Smooth muscle cell (in vitro differentiated cells): Measurements from ENCODE around the gene GLS2. TPM values are rescaled to one million over a fixed set of nuclear protein-coding genes. Genes with fewer than 3 reads are reported as not detected.
"Not testable (repeated sequence)": the region's sequence is repeated elsewhere in the genome, so short reads cannot be mapped to it uniquely, and the experiment has no call there.

ENCODE experiments used
- DNase-seq: peaks from one replicate; lab custom pipeline; 2025; ENCODE audit not compliant: unreplicated experiment; lab: John Stamatoyannopoulos, UW
- H2AFZ ChIP-seq: fragments of 200-600 bp; sonication (generic); 2 replicates; pipeline ENCODE4 v1.6.0; 2016; ENCODE audit warnings: antibody characterized with exemption, low read depth, mild to moderate bottlenecking
- H3F3A ChIP-seq: fragments of 200-600 bp; sonication (generic); 2 replicates; pipeline ENCODE4 v1.6.0; 2017; ENCODE audit warnings: antibody characterized with exemption, low read depth
- H3K27ac ChIP-seq: fragments of 200-600 bp; sonication (generic); 2 replicates; pipeline ENCODE4 v1.5.1; 2016; ENCODE audit warnings: low read depth, mild to moderate bottlenecking
- H3K27me3 ChIP-seq: fragments of 200-600 bp; sonication (generic); 2 replicates; pipeline ENCODE4 v1.6.1; 2016; ENCODE audit warnings: low read depth, mild to moderate bottlenecking
- H3K36me3 ChIP-seq: fragments of 200-600 bp; sonication (generic); 2 replicates; pipeline ENCODE4 v1.5.1; 2016; ENCODE audit warnings: low read depth
- H3K4me1 ChIP-seq: fragments of 200-600 bp; sonication (generic); 2 replicates; pipeline ENCODE4 v1.5.1; 2016; ENCODE audit warnings: low read depth
- H3K4me2 ChIP-seq: fragments of 200-600 bp; sonication (generic); 2 replicates; pipeline ENCODE4 v1.6.0; 2016; ENCODE audit warnings: mild to moderate bottlenecking
- H3K4me3 ChIP-seq: fragments of 200-600 bp; sonication (generic); 2 replicates; pipeline ENCODE4 v1.5.1; 2016; ENCODE audit warnings: mild to moderate bottlenecking
- H3K79me2 ChIP-seq: fragments of 200-600 bp; sonication (generic); 2 replicates; pipeline ENCODE4 v1.6.0; 2016; ENCODE audit warnings: low read depth, mild to moderate bottlenecking
- H3K9ac ChIP-seq: fragments of 200-600 bp; sonication (generic); 2 replicates; pipeline ENCODE4 v1.6.0; 2016; ENCODE audit warnings: low read depth
- H3K9me3 ChIP-seq: fragments of 200-600 bp; sonication (generic); replicated peaks from 2 replicates; pipeline ENCODE4 v1.5.1; 2016; ENCODE audit warnings: low read depth
- H4K20me1 ChIP-seq: fragments of 200-600 bp; sonication (generic); 2 replicates; pipeline ENCODE4 v1.6.0; 2016; ENCODE audit warnings: low read depth
- WGBS: methylation state at CpG from one replicate; pipeline ENCODE4 v1.1.7; 2016; ENCODE audit warnings: low lambda C conversion rate; 5-methylcytosine and 5-hydroxymethylcytosine counted together
- polyA plus RNA-seq: library from polyadenylated mRNA; unstranded; fragments of >200 nt; fragmentation: Nextera tagmentation; extraction: Ambion mirVana; gene quantifications from 2 replicates; pipeline ENCODE4 v1.2.1, GENCODE V29; 2016
- total RNA-seq: library from RNA; depleted of rRNA; stranded (reverse); fragments of >200 nt; gene quantifications from 2 replicates; pipeline ENCODE4 v1.2.3, GENCODE V29; 2014
- TF ChIP-seq, protein P1 (sequence below): fragments of 200-600 bp; sonication (generic); IDR thresholded peaks from 2 replicates; pipeline ENCODE4 v1.5.1; 2017; ENCODE audit warnings: borderline replicate concordance, mild to moderate bottlenecking, antibody characterized with exemption; ENCODE audit not compliant: insufficient read depth, poor library complexity, severe bottlenecking

GLS2 gene
- total and polyA plus RNA-seq, 2 experiments from 2014 or later, result 0.37 to 0.76 TPM

DNA sequence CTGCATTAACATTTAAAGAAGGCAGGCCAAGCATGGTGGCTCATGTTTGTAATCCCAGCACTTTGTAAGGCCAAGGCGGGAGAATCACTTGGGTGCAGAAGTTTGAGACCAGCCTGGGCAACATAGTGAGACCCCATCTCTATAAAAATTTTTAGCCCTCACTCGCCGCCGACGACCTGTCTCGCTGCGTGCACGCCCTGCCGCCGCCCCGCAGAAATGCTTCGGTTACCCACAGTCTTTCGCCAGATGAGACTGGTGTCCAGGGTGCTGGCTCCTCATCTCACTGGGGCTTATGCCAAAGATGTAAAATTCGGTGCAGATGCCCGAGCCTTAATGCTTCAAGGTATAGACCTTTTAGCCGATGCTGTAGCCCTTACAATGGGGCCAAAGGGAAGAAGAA, 22.8 kb upstream of the GLS2 start:
- Histone ChIP-seq H3K27me3 (peaks cover 12% of the 10 kb centered on the region), H3K9me3 (no peaks in the 10 kb centered on the region), H2AFZ (no peak overlapping the region), H4K20me1 (no peaks in the 10 kb centered on the region), H3K79me2 (no peaks in the 10 kb centered on the region), H3K4me2 (no peak overlapping the region), H3K36me3 (no peaks in the 10 kb centered on the region), H3K27ac (no peak overlapping the region), H3K4me1 (no peaks in the 10 kb centered on the region), H3K4me3 (no peak overlapping the region), H3K9ac (no peak overlapping the region), H3F3A (no peaks in the 10 kb centered on the region)
- DNase-seq, result no peak
- 97% methylated on average over 16 of the region's 16 CpGs for WGBS
- TF ChIP-seq, protein P1, sequence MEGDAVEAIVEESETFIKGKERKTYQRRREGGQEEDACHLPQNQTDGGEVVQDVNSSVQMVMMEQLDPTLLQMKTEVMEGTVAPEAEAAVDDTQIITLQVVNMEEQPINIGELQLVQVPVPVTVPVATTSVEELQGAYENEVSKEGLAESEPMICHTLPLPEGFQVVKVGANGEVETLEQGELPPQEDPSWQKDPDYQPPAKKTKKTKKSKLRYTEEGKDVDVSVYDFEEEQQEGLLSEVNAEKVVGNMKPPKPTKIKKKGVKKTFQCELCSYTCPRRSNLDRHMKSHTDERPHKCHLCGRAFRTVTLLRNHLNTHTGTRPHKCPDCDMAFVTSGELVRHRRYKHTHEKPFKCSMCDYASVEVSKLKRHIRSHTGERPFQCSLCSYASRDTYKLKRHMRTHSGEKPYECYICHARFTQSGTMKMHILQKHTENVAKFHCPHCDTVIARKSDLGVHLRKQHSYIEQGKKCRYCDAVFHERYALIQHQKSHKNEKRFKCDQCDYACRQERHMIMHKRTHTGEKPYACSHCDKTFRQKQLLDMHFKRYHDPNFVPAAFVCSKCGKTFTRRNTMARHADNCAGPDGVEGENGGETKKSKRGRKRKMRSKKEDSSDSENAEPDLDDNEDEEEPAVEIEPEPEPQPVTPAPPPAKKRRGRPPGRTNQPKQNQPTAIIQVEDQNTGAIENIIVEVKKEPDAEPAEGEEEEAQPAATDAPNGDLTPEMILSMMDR, result no peak

DNA sequence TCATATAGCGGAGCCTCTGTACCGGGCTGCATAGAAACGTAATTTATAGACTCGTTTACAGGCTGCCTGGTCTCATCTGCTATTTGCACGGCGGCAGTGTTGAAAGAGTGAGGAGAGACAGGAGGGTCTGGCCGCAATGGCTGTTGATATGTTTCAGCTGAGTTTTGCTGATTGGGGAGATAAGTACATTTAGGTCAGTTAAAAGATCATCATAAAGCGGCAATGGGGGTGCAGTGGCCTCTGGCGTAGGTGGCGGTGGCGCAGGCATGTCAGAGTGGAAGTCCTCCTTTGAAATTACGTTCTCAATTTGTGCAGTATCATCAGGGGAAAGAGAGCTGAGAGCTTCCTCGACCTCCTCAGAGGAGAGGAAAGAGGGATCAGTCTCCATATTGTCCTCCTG, 11.9 kb upstream of the GLS2 start:
- WGBS, result 32% methylated on average over 13 of the region's 13 CpGs
- H3K36me3 ChIP-seq, H3K9me3 ChIP-seq, H3K27me3 ChIP-seq, H3K4me1 ChIP-seq, H3K9ac ChIP-seq, DNase-seq, H3K27ac ChIP-seq, H4K20me1 ChIP-seq, H3F3A ChIP-seq, H3K79me2 ChIP-seq, H3K4me3 ChIP-seq: not testable (repeated sequence)
- H3K4me2 ChIP-seq, result peak overlapping the region; percentile 29
- H2AFZ ChIP-seq, result peak overlapping the region; percentile 34

DNA sequence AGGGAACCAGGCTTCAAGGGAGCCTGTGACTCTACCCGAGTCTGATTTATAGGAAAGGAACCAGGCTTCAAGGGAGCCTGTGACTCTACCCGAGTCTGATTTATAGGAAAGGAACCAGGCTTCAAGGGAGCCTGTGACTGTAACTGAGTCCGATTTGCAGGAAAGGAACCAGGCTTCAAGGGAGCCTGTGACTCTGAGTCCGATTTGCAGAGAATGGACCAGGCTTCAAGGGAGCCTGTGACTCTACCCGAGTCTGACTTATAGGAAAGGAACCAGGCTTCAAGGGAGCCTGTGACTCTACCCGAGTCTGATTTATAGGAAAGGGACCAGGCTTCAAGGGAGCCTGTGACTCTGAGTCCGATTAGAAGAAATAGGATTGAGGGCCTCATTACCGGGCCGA, 11.5 kb upstream of the GLS2 start:
- peak overlapping the region; percentile 34 for H2AFZ ChIP-seq
- H4K20me1 ChIP-seq, DNase-seq, H3K36me3 ChIP-seq, H3K79me2 ChIP-seq, H3K27ac ChIP-seq, H3K27me3 ChIP-seq, H3K4me1 ChIP-seq, H3K4me3 ChIP-seq, H3F3A ChIP-seq, H3K9ac ChIP-seq, H3K9me3 ChIP-seq: not testable (repeated sequence)
- WGBS, result 38% methylated on average over 9 of the region's 9 CpGs
- H3K4me2 ChIP-seq, result peak overlapping the region; percentile 29

DNA sequence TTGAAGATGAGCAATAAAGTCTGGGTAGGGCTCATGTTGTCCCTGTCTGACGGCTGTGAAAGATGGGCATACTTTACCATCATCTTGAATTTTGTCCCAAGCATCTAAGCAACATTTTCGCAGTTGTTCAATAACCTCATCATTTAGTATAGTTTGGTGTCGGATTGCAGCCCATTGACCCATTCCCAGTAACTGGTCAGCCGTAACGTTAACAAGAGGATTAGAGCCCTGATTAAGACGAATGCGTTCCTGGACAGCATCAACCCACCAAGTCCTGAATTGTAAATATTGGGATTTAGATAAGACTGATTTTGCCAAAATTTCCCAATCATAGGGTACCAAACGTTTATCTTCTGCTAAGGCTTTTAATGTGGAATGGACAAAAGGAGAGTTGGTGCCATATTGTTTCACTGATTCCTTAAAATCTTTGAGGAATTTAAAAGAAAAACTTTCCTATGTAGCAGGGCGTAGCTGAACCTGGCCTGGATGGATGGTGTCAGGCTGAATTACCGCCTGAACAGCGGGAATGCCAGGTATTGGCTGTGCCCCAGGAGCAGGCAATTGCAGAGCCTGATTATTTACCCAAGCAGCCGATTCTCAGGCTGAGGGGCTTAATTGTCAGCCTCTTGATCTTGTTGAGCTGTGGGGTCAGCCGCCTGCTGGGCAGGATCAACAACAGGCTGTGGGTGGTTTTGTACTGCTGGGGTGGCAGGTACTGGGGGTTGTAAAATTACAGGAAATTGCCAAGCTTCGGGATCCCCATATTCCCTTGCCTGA, 10.4 kb upstream of the GLS2 start:
- not testable (repeated sequence) for H3K9me3 ChIP-seq, H3K4me2 ChIP-seq, H2AFZ ChIP-seq, H3K4me1 ChIP-seq, H3F3A ChIP-seq, H3K36me3 ChIP-seq, DNase-seq, H3K79me2 ChIP-seq, H3K9ac ChIP-seq, H3K27ac ChIP-seq, H3K4me3 ChIP-seq, H4K20me1 ChIP-seq, H3K27me3 ChIP-seq
- WGBS, result 42% methylated on average over 14 of the region's 14 CpGs

DNA sequence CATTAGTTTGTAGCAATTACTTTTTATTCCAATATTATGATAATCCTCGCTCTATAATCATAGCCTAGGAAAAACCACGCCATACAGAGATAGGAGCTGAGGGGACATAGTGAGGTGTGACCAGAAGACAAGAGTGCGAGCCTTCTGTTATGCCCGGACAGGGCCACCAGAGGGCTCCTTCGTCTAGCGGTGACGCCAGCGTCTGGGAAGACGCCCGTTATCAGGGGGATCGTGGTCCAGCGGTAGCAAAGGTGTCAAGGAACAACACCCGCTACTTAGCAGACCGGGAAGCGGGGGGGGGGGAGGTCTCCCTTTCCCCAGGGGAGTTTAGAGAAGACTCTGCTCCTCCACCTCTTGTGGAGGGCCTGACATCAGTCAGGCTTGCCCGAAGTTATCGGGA, 8.7 kb upstream of the GLS2 start:
- H3K79me2 ChIP-seq, H4K20me1 ChIP-seq, H3K4me3 ChIP-seq, H3K9ac ChIP-seq, H3K9me3 ChIP-seq, H3K4me2 ChIP-seq, H3F3A ChIP-seq, DNase-seq, H3K36me3 ChIP-seq, H3K4me1 ChIP-seq, H3K27ac ChIP-seq, H3K27me3 ChIP-seq, H2AFZ ChIP-seq: not testable (repeated sequence)
- TF ChIP-seq, protein P1, result peak; percentile 42
- whole genome bisulfite sequencing, result 21% methylated on average over 17 of the region's 17 CpGs

DNA sequence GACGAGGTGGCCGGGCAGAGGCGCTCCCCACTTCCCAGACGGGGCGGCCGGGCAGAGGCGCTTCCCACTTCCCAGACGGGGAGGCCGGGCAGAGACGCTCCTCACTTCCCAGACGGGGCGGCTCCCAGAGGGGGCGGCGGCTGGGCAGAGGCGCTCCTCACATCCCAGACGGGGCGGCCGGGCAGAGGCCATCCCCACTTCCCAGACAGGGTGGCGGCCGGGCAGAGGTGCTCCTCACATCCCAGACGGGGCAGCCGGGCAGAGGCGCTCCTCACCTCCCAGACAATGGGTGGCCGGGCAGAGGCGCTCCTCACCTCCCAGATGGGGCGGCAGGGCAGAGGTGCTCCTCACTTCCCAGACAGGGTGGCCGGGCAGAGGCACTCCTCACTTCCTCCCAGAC, 6.5 kb upstream of the GLS2 start:
- not testable (repeated sequence) for H3K9me3 ChIP-seq, H3K4me1 ChIP-seq, H2AFZ ChIP-seq, H3K36me3 ChIP-seq, H4K20me1 ChIP-seq, H3F3A ChIP-seq, H3K79me2 ChIP-seq, H3K27ac ChIP-seq, DNase-seq, H3K4me3 ChIP-seq, H3K9ac ChIP-seq, H3K4me2 ChIP-seq
- WGBS, result 99% methylated on average over 27 of the region's 27 CpGs
- H3K27me3 ChIP-seq, result peaks cover 23% of the 10 kb centered on the region

DNA sequence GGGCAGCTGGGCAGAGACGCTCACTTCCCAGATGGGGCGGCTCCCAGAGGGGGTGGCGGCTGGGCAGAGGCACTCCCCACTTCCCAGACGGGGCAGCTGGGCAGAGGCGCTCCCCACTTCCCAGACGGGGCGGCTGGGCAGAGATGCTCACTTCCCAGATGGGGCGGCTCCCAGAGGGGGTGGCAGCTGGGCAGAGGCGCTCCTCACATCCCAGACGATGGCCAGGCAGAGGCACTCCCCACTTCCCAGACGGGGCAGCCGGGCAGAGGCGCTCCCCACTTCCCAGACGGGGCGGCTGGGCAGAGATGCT, 6.1 kb upstream of the GLS2 start:
- not testable (repeated sequence) for H4K20me1 ChIP-seq, H2AFZ ChIP-seq, DNase-seq, H3F3A ChIP-seq, H3K36me3 ChIP-seq, H3K4me3 ChIP-seq, H3K27ac ChIP-seq, H3K4me2 ChIP-seq, H3K9me3 ChIP-seq, H3K9ac ChIP-seq, H3K79me2 ChIP-seq, H3K4me1 ChIP-seq
- H3K27me3 ChIP-seq, result peaks cover 27% of the 10 kb centered on the region
- 100% methylated on average over 9 of the region's 15 CpGs for WGBS
